T-cell (primary cell): ENCODE measurements around the gene SLC8B1. TPM values are rescaled to one million over a fixed set of nuclear protein-coding genes. Genes with fewer than 3 reads are reported as not detected.

Source experiments
- ATAC-seq, 4 experiments: fragments of 200-7000 bp in 3 of 4; fragments of 150-1000 bp in 1 of 4; cut with Tn5 transposase; replicated peaks in 1 of 4; 1 replicate in 3 of 4; 2 replicates in 1 of 4; pipeline ENCODE4 v1.10.0; 2021; ENCODE audit warnings: moderate library complexity in 3 of 4, mild to moderate bottlenecking in 2 of 4, moderate number of reproducible peaks in 1 of 4
- CTCF ChIA-PET, 2 donors: fragments of 300-600 bp; sonication (Branson Sonifier 250); formaldehyde crosslinking; loops; one replicate each; lab custom pipeline; 2022; ENCODE audit warnings: antibody characterized with exemption in 2 of 2; lab: Charles Lee
- POLR2A ChIA-PET, 2 donors: fragments of 300-600 bp; sonication (Branson Sonifier 250); formaldehyde crosslinking; loops; one replicate each; lab custom pipeline; 2022; ENCODE audit warnings: antibody characterized with exemption in 2 of 2; lab: Charles Lee
- DNase-seq, 35 experiments: peaks; one replicate each; pipeline versions ENCODE4 v3.0.0 to v3.0.0-alpha.2; 2013 to 2023
- H3K27ac ChIP-seq: one replicate; pipeline ENCODE4 v1.5.1; 2013; ENCODE audit warnings: low read length
- H3K27me3 ChIP-seq, 2 experiments: replicated peaks in 1 of 2; 1 replicate in 1 of 2; 2 replicates in 1 of 2; pipeline versions ENCODE4 v1.6.1 to v1.7.0; 2013; ENCODE audit warnings: low read length in 1 of 2, mixed read lengths in 1 of 2; ENCODE audit not compliant: control insufficient read depth in 2 of 2, insufficient read depth in 2 of 2; ENCODE audit errors: extremely low read depth in 1 of 2
- H3K36me3 ChIP-seq, 2 donors: 1 replicate in 1 of 2; 2 replicates in 1 of 2; pipeline versions ENCODE4 v1.6.1 to v1.7.0; 2013; ENCODE audit warnings: low read length in 1 of 2; ENCODE audit not compliant: control insufficient read depth in 2 of 2, insufficient read depth in 1 of 2; ENCODE audit errors: extremely low read depth in 1 of 2
- H3K4me1 ChIP-seq, 2 experiments: 1 replicate in 1 of 2; 2 replicates in 1 of 2; pipeline versions ENCODE4 v1.6.1 to v1.7.0; 2013; ENCODE audit warnings: low read length in 2 of 2, mixed read lengths in 1 of 2; ENCODE audit not compliant: insufficient read depth in 2 of 2, control insufficient read depth in 1 of 2; ENCODE audit errors: extremely low read depth in 1 of 2
- H3K4me3 ChIP-seq, 2 donors: 1 replicate in 1 of 2; 2 replicates in 1 of 2; pipeline versions ENCODE4 v1.5.1 to v1.7.0; 2013; ENCODE audit warnings: mild to moderate bottlenecking in 2 of 2, low read length in 1 of 2, moderate library complexity in 1 of 2; ENCODE audit not compliant: control insufficient read depth in 1 of 2; ENCODE audit errors: extremely low read depth in 1 of 2
- H3K9me3 ChIP-seq: 2 replicates; pipeline ENCODE4 v1.7.0; 2013
- H3K27ac Mint-ChIP-seq, 2 donors: one replicate each; pipeline ENCODE4 v1.8.0; 2020 to 2021; ENCODE audit warnings: mild to moderate bottlenecking in 2 of 2, mixed read lengths in 2 of 2
- H3K27me3 Mint-ChIP-seq, 2 donors: one replicate each; pipeline ENCODE4 v1.8.0; 2021 to 2022; ENCODE audit warnings: mixed read lengths in 2 of 2
- H3K36me3 Mint-ChIP-seq: one replicate; pipeline ENCODE4 v1.8.0; 2021; ENCODE audit warnings: mixed read lengths
- H3K4me1 Mint-ChIP-seq, 3 donors: one replicate each; pipeline ENCODE4 v1.8.0; 2020 to 2022; ENCODE audit warnings: mixed read lengths in 3 of 3, mild to moderate bottlenecking in 1 of 3
- H3K4me3 Mint-ChIP-seq, 3 donors: one replicate each; pipeline ENCODE4 v1.8.0; 2020 to 2022; ENCODE audit warnings: mild to moderate bottlenecking in 3 of 3, mixed read lengths in 3 of 3, moderate library complexity in 3 of 3
- H3K9me3 Mint-ChIP-seq, 3 donors: one replicate each; pipeline ENCODE4 v1.8.0; 2020 to 2022; ENCODE audit warnings: mixed read lengths in 3 of 3
- WGBS: methylation state at CpG from one replicate; pipeline ENCODE4 v1.1.5; 2013; ENCODE audit warnings: missing lambda C conversion rate; ENCODE audit not compliant: insufficient coverage; 5-methylcytosine and 5-hydroxymethylcytosine counted together
- total RNA-seq, 35 experiments: library from RNA in 6 of 35; stranded (reverse) in 6 of 35; fragments of 120-200 nt in 1 of 35; gene quantifications; one replicate each; pipeline versions ENCODE4 v1.2.1 to v1.2.4 and lab custom pipeline; 2013 to 2026

SLC8B1 gene
- total RNA-seq, 5 donors from 2014 or later (not counting 1 experiment from before 2014, with no cell fraction given): 76.7 to 120 (median 102) TPM

GRCh38 chr12:113268136-113268535 is 66.8 kb downstream of the SLC8B1 start:
- H3K36me3 Mint-ChIP-seq: peaks cover 43% of the 10 kb centered on the region
- POLR2A ChIA-PET: no interaction called here
- peaks cover 10 to 52% of the 10 kb centered on the region in 2 donors for H3K36me3 ChIP-seq

DNA sequence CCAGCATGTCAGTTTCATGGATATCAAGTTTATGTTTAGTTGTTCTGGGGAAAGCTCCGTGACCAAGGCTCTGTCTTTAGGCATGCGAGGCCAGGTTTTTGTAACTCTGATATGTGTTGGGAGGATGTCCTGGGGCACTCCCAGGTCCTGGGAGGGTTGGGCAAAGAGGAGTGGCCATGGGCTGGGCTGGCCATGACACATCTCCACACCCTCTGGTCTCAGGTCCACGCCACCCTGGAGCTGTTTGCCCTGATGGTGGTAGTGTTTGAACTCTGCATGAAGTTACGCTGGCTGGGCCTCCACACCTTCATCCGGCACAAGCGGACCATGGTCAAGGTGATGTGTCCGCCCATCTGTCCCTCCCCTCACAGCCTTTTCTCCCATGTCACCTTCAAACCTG is 67.3 kb downstream of the SLC8B1 start:
- H3K36me3 ChIP-seq: peaks cover 10 to 48% of the 10 kb centered on the region in 2 donors
- Mint-ChIP-seq H3K4me3 (no peak overlapping the region), H3K27ac (no peak overlapping the region), H3K27me3 (no peaks in the 10 kb centered on the region), H3K9me3 (no peaks in the 10 kb centered on the region), H3K4me1 (peaks cover 13 to 24% (median 18%) of the 10 kb centered on the region in 3 donors), H3K36me3 (peaks cover 43% of the 10 kb centered on the region)
- CTCF ChIA-PET: no interaction called here
- H3K9me3 ChIP-seq: no peaks in the 10 kb centered on the region
- H3K4me1 ChIP-seq: peaks cover 13 to 14% of the 10 kb centered on the region in 2 experiments
- ATAC-seq: no peak
- no peak for DNase-seq
- H3K27ac ChIP-seq: no peak overlapping the region
- no peak overlapping the region for H3K4me3 ChIP-seq
- 95% methylated on average over 5 of the region's 7 CpGs for WGBS
- POLR2A ChIA-PET: no interaction called here
- H3K27me3 ChIP-seq: no peaks in the 10 kb centered on the region

More at GRCh38 chr12:113268136-113268535, 66.8 kb downstream of the SLC8B1 start:
- ATAC-seq (no peak), DNase-seq (no peak)
- no peak overlapping the region for H3K4me3 ChIP-seq
- Mint-ChIP-seq H3K27ac (no peak overlapping the region), H3K4me1 (peaks cover 9 to 22% (median 15%) of the 10 kb centered on the region in 3 donors), H3K27me3 (no peaks in the 10 kb centered on the region), H3K9me3 (no peaks in the 10 kb centered on the region), H3K4me3 (no peak overlapping the region)
- CTCF ChIA-PET: no interaction called here
- no peak overlapping the region for H3K27ac ChIP-seq
- WGBS: 96% methylated on average over 9 of the region's 12 CpGs
- no peaks in the 10 kb centered on the region for H3K9me3 ChIP-seq
- no peaks in the 10 kb centered on the region for H3K27me3 ChIP-seq
- H3K4me1 ChIP-seq: peaks cover 9% of the 10 kb centered on the region in 2 experiments

DNA sequence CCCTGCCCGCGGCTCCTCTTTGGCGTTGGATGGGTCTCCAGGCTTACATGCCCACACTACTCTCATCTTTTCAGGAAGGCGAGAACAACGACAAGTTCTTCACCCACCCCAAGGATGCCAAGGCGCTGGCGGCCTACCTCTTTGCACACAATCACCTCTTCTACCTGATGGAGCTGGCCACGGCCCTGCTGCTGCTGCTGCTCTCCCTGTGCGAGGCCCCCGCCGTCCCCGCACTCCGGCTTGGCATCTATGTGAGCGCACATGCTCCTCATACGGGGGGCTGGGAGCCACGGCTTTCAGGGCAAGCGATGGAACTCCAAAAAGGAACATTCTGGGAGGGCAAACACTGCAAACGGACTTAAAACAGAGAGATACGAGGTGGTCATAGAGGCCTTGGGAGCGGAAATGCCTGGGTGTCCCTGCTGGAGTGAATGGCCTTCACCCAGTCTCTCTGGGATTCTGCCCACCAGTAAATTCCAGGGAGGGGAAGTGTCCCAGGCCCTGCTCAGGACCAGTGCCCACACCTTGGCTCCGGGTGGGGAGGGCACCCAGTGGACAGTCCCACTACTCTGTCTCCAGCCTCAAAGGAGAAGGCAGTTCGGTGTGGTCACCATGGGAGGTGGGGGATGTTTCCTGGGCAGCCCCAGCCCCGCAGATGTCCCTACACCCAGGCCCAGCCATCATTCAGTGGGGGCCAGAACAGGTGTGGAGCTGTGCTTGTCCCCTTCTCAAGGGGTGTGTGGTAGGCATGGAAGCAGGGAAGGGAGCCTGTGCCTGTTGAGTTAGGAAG is 68.6 kb downstream of the SLC8B1 start:
- Histone ChIP-seq H3K27ac (no peak overlapping the region), H3K9me3 (no peaks in the 10 kb centered on the region), H3K4me3 (no peak overlapping the region), H3K27me3 (no peaks in the 10 kb centered on the region), H3K4me1 (peaks cover 21 to 25% of the 10 kb centered on the region in 2 experiments), H3K36me3 (peaks cover 10 to 37% of the 10 kb centered on the region in 2 donors)
- no peak for DNase-seq
- POLR2A ChIA-PET: no interaction called here
- Mint-ChIP-seq H3K36me3 (peaks cover 40% of the 10 kb centered on the region), H3K4me3 (peak overlapping the region in 1 of 3 donors; percentile 18), H3K27ac (no peak overlapping the region), H3K27me3 (no peaks in the 10 kb centered on the region), H3K9me3 (no peaks in the 10 kb centered on the region), H3K4me1 (peaks cover 23 to 37% (median 28%) of the 10 kb centered on the region in 3 donors)
- 94% methylated on average over 20 of the region's 23 CpGs for WGBS
- CTCF ChIA-PET: interaction anchor here in 1 of 2 donors (0.6 kb wide), 1 partner anchor 95 kb away, joined by 5 read pairs; no protein-coding TSS in a partner anchor
- no peak for ATAC-seq

DNA sequence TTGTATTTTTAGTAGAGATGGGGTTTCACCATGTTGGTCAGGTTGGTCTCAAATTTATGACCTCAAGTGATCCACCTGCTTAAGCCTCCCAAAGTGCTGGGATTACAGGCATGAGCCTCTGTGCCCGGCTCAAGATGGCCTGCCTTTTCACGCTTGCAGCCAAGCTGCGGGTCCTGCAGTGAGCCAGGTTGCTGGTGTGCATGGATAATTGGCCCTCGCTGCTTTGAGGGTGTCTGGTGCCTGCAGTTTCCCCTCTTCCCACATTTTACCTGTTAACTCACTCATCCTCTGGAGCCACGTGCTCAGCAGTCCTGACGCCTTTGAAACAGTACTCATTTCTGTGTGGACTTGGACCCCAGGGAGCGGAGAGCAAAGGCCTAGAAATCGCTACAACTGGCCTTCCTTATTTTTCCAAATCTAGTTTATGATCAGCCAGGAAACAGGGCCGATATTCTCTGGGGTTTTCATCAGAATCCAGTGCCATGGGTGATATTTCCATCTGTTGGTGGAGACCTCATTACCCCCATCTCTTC is 71.4 kb downstream of the SLC8B1 start:
- 96% methylated on average over 4 of the region's 9 CpGs for WGBS
- Histone ChIP-seq H3K27ac (no peak overlapping the region), H3K27me3 (no peaks in the 10 kb centered on the region), H3K9me3 (no peaks in the 10 kb centered on the region), H3K4me3 (no peak overlapping the region), H3K4me1 (peaks cover 35 to 41% of the 10 kb centered on the region in 2 experiments), H3K36me3 (peaks cover 14 to 26% of the 10 kb centered on the region in 2 donors)
- Mint-ChIP-seq H3K27me3 (no peaks in the 10 kb centered on the region), H3K36me3 (peaks cover 24% of the 10 kb centered on the region), H3K4me3 (peak overlapping the region in 1 of 3 donors; percentile 46), H3K4me1 (peaks cover 39 to 54% (median 45%) of the 10 kb centered on the region in 3 donors), H3K9me3 (no peaks in the 10 kb centered on the region), H3K27ac (peak overlapping the region; percentile 76 to 84)
- CTCF ChIA-PET: no interaction called here
- no peak for ATAC-seq
- no peak for DNase-seq
- POLR2A ChIA-PET: interaction anchor here in 1 of 2 donors (0.6 kb wide), 1 partner anchor 94 kb away, joined by 8 read pairs; no protein-coding TSS in a partner anchor

DNA sequence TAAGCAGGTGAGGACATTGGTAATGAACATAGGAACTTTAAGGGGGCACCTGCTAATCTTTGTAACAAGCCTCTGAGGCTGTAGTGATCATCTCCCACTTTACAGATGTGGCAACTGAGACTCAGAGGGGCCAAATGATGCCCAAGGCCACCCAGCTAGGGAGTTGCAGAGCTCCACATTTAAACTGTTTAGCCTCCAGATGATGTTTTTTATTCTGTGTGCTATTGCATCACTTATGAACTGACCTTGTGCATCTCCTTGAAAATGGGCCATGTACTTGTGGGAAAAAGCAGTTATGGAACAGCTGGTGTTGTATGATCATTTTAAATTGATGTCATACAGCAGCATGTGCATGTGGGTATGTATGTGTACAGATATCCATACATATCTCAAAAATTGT is 72.2 kb downstream of the SLC8B1 start:
- ChIA-PET POLR2A (interaction anchor here in 1 of 2 donors (0.6 kb wide), 1 partner anchor 95 kb away, joined by 8 read pairs; no protein-coding TSS in a partner anchor), CTCF (no interaction called here)
- H3K36me3 Mint-ChIP-seq: peaks cover 19% of the 10 kb centered on the region
- DNase-seq: no peak
- Histone ChIP-seq H3K4me1 (peaks cover 35 to 41% of the 10 kb centered on the region in 2 experiments), H3K4me3 (no peak overlapping the region), H3K36me3 (peaks cover 14 to 18% of the 10 kb centered on the region in 2 donors), H3K9me3 (no peaks in the 10 kb centered on the region), H3K27ac (peak overlapping the region; percentile 43), H3K27me3 (no peaks in the 10 kb centered on the region)
- H3K27me3 Mint-ChIP-seq: no peaks in the 10 kb centered on the region
- ATAC-seq: no peak
- H3K4me3 Mint-ChIP-seq: peak overlapping the region in 1 of 3 donors; percentile 59
- no peaks in the 10 kb centered on the region for H3K9me3 Mint-ChIP-seq
- peak overlapping the region; percentile 71 to 89 for H3K27ac Mint-ChIP-seq
- peaks cover 39 to 49% (median 45%) of the 10 kb centered on the region in 3 donors for H3K4me1 Mint-ChIP-seq

DNA sequence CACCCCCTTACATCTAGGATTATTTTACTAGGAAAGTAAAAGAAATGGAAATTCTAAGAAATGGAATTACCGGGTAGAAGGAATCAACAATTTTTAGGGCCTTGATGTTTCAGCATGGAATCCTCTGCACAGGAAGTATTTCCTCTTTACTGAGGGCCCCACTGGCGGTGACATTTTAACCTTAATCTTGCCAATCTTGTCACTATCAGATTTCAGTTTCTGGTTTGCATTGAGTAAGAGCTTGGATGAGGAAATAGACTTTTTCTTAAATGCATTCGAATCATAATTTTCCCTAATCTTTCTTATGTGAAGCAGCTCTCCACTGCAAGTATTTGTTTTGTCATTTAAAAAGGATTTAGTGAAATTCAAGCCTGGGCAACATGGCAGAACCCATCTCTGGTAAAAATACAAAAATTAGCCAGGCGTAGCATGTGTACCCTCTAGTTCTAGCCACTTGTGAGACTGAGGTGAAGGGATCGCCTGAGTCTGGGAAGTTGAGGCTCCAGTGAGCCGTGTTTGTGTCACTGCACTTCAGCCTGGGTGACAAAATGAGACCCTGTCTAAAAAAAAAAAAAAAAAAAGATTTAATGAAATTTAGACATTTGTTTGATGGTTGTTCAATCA is 73.0 kb downstream of the SLC8B1 start:
- H3K27ac Mint-ChIP-seq: peak overlapping the region; percentile 71 to 89
- ChIA-PET POLR2A (interaction anchor here in 1 of 2 donors (0.6 kb wide), 1 partner anchor 73 kb away, joined by 4 read pairs; the partner anchor contains the start of gene SLC8B1), CTCF (interaction anchor here (0.6 to 0.9 kb wide), 2 partner anchors 268 to 362 kb away, joined by 4 to 8 read pairs; no protein-coding TSS in a partner anchor)
- 47% methylated on average over 2 of the region's 6 CpGs for WGBS
- Histone ChIP-seq H3K9me3 (no peaks in the 10 kb centered on the region), H3K4me3 (no peak overlapping the region), H3K36me3 (peaks cover 11 to 14% of the 10 kb centered on the region in 2 donors), H3K4me1 (peaks cover 35 to 41% of the 10 kb centered on the region in 2 experiments), H3K27me3 (no peaks in the 10 kb centered on the region), H3K27ac (peak overlapping the region; percentile 43)
- H3K36me3 Mint-ChIP-seq: peaks cover 21% of the 10 kb centered on the region
- ATAC-seq (peak; percentile 83 to 91 (median 88)), DNase-seq (peak in 18 of 35 experiments; percentile 3 to 44 (median 11))
- H3K27me3 Mint-ChIP-seq: no peaks in the 10 kb centered on the region
- no peaks in the 10 kb centered on the region for H3K9me3 Mint-ChIP-seq
- H3K4me3 Mint-ChIP-seq: peak overlapping the region; percentile 13 to 59 (median 22)
- peaks cover 39 to 47% (median 45%) of the 10 kb centered on the region in 3 donors for H3K4me1 Mint-ChIP-seq
